ENCODE data around the gene KCTD12.

Gene KCTD12

DNA sequence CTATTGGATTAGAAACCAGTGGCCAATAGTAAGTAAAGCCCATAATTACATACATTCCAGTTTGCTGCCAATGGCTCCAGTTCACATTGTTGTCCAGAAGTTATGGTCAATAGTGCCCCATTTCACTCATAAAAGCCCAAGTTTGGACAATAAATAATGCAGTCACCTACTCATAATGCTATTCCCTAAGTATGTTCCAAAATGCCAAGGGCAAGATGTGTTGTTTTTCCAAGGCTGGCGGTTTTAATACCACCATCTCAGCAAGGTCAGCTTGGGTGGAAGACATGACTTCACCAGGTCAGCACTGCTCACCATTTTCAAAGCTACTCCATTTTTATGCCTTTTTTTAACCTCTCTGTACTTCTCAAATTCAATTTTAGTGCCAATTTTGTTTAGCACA lies 32.7 kb downstream of the KCTD12 start:
- DNase-seq: no peak

DNA sequence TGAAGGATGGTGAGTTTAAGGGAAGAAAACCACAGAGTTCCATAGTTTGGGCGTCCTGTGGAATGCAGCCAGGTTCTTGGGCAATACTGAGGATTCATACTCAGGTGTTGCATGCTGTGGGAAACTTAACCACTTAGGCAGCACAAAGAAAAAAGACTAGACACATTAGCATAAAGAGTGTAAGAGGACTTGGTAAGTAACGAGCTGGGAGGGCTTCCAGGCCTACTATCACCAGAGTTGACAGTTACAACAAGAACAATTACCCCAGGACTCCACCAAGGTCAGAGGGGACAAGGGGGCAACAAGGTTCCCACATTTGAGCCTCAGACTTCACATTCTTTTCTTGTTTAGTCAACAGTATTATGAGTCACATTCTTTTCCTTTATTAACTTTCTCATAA lies 33.2 kb downstream of the KCTD12 start:
- DNase-seq: peak; percentile 73

GRCh38 chr13:76851961-76852360 lies 34.2 kb downstream of the KCTD12 start:
- DNase-seq: no peak

GRCh38 chr13:76849493-76849892 lies 36.7 kb downstream of the KCTD12 start:
- DNase-seq: no peak

DNA sequence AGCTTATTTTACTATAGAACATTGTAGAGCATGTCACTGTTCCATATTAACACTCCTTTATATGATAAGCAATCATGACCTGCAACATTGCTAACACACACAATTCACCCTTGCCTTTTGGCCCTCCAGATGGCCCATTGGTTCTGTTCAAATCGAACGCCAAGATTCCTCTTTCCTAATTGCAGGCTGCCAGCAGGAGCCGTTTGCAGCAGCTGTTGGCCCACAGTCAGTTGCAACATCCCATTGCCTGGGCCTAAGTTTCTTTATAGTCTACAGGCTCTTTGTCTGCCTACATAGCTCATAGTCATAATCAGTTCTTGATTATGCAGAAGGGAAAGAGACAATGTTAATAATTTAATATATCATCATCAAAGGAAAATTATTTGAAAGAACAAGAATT lies 37.6 kb downstream of the KCTD12 start:
- no peak for DNase-seq

DNA sequence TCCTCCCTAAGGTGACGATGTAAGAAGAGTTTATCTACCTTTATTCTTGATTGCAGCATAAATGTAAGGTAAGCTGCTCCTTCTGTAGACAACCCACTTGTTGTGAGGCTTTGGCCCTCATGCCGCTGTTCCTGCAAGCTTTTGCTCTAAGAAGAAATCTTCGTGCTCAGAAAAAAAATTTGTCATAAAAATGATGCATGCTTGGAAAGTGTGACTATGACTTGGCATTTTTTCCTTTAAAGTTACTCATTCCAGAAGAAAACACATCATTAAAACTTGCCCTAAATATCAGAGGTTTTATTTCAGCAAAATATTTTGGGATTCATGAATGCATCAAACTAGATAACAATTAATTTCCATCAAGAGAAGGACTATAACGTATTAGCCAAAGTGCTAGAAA lies 39.8 kb downstream of the KCTD12 start:
- DNase-seq: no peak

GRCh38 chr13:76845865-76846264 lies 40.3 kb downstream of the KCTD12 start:
- DNase-seq: no peak

DNA sequence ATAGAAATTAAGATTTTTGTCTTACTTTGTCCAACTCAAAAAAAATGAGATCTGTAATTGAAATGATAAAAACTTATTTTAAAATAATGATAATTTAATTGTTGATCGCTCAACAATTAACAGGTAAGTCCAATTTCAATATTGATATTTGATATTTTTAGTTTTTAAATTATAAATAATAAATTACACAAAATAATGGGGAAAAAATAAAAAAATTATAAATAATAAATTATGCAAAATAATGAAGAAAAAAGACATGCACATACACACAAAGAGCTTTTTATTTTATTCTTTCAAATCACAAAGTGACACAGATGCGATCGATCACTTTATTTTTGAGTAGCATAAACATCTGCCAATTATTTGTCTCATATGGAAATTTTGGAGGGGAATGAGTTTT lies 40.8 kb downstream of the KCTD12 start:
- DNase-seq: no peak

DNA sequence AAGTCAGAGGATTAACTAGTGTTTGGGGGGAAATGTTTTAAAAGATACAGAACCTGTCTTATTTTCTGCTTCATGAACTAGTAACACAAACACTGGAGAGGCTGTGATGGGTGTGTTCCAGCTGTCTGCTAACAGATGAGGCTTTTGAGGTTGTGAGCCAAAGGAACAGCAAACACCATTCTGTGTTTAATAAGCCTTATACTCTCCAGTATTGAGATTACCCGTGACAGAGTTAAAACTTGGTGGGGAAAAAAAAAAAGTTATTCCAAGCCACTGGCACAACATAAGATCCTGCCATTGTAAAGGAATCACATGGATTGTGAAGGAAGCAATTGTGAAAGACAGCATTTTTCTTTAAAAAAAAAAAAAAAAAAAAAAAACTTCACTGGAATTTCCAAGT lies 48.4 kb downstream of the KCTD12 start:
- no peak for DNase-seq

GRCh38 chr13:76836311-76836710 lies 49.9 kb downstream of the KCTD12 start:
- peak; percentile 39 for DNase-seq

DNA sequence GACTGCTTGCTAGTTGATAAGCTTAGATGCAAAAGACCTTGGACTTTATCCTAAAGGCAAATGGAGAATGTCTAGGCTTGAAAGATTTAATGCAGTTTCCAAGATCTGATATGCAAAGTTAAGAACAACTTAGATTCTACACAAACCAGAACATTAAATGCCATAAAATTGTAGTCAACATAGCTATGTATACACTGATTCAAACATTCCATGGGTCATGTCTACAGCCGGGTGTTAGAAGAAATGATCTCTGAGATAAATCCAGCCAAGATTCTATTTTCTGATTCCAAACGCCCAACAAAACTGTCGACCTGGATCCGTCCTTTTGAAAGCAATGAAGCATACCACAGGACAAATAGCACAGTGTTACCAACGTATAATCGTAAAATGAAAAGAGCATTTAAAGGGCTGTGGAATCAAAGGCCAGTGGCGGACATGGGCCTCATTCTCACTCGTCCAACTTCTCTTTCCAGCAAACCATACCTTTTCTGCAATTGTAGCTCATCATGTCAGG lies 52.7 kb downstream of the KCTD12 start:
- no peak for DNase-seq

- DNase-seq: no peak
Measured at GRCh38 chr13:76832258-76832988, 53.8 kb downstream of the KCTD12 start.

DNA sequence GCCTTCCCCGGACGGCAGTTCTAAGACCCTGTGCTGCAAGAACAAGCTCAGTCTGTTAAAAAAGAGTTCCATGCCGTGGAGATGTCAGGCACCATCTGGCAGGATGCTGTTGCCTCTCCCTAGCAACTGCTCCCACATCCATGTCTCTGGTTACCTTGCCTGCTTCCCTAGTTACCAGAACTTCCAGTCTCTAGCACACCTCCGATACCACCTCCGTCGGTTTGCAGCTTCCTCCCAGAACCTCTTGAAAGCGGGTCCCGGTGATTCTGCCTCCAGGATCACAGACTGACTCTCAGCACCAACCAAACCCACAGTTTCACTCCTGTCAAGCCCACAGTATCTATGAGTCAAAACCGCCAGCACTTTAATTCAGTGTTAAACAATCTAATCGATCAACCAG lies 55.4 kb downstream of the KCTD12 start:
- DNase-seq: no peak

All from kidney glomerular epithelial cell (primary cell).